ENCODE data around the gene TAS2R16.

TAS2R16 gene

DNA sequence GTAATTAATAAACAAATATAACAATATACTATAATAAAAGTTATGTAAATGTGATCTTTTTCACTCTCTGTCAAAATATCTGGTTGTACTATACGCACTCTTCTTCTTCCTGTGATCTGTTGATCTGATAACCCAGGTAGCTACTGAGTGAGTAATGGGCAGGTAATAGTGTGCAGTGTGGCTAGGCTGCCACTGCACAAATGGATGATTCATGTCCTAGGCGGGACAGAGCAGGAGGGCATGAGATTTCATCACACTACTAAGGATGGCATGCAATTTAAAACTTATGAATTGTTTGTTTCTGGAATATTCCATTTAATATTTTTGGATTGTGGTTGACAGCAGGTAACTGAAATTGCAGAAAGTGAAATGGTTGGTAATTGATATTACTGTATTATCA lies 44.5 kb downstream of the TAS2R16 start:
- H3K27me3 ChIP-seq (ENCODE audit: insufficient read depth, low read length), result no peaks in the 10 kb centered on the region
- H3K4ac ChIP-seq (ENCODE audit: low read depth, low read length), result no peak overlapping the region
- no peak overlapping the region for H2BK120ac ChIP-seq (ENCODE audit: insufficient read depth, low read length, poor library complexity)
- H3K9ac ChIP-seq (ENCODE audit: low read length), result no peak overlapping the region
- no peak overlapping the region for H3K4me2 ChIP-seq (ENCODE audit: low read length)
- H2BK12ac ChIP-seq (ENCODE audit: low read length), result no peak overlapping the region
- no peak overlapping the region for H3K14ac ChIP-seq (ENCODE audit: low read length)
- H3K79me1 ChIP-seq (ENCODE audit: low read length), result no peaks in the 10 kb centered on the region
- no peaks in the 10 kb centered on the region for H3K36me3 ChIP-seq (ENCODE audit: control insufficient read depth in 1 of 2, insufficient read depth in 2 of 2, low read length in 2 of 2)
- no peak overlapping the region for H3K18ac ChIP-seq (ENCODE audit: low read length)
- no peak overlapping the region for H2AFZ ChIP-seq (ENCODE audit: insufficient read depth, low read length, poor library complexity)
- no peak overlapping the region for H4K12ac ChIP-seq (ENCODE audit: low read depth, low read length)
- H4K91ac ChIP-seq (ENCODE audit: low read depth, low read length), result no peak overlapping the region
- H3K27ac ChIP-seq (ENCODE audit: low read depth, low read length), result no peak overlapping the region
- H3K23ac ChIP-seq (ENCODE audit: low read length), result no peak overlapping the region
- no peaks in the 10 kb centered on the region for H3K4me1 ChIP-seq (ENCODE audit: control insufficient read depth in 1 of 2, insufficient read depth in 2 of 2, low read length in 2 of 2)
- no peaks in the 10 kb centered on the region for H3K79me2 ChIP-seq (ENCODE audit: control insufficient read depth, insufficient read depth, low read length, poor library complexity)
- DNase-seq, result peak; percentile 44 to 63
- no peak overlapping the region for H2BK5ac ChIP-seq (ENCODE audit: low read depth, low read length, poor library complexity)
- no peaks in the 10 kb centered on the region for H3K9me3 ChIP-seq (ENCODE audit: insufficient read depth, low read depth, low read length)
- no peak overlapping the region for H4K8ac ChIP-seq (ENCODE audit: low read depth, low read length)
- no peak overlapping the region for H3K4me3 ChIP-seq (ENCODE audit: low read depth, low read length)
- no CpG with 5 or more reads among the region's 2 CpGs for WGBS (ENCODE audit: extremely low coverage, insufficient coverage, insufficient read length)
- H2AK5ac ChIP-seq (ENCODE audit: low read length), result no peak overlapping the region

DNA sequence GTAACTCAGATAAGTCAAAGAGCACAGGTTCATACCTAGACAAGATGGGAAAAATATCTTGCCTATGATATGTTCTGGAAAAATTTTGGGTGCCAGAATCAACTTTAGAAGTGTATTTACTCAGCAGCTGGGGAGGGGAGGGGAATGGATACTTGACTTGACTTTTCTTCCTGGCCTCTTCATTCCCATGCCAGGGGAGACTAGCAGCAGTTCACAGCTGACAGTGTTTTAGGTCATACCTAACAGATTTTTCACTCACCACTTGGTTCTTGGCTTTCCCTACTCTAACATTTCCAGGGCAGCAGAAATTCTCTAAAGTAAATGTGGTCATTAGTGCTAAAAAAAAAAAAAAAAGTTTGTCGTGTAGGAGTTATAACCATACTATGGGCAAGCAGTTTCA lies 46.3 kb downstream of the TAS2R16 start:
- Histone ChIP-seq H3K23ac (ENCODE audit: low read length) (no peak overlapping the region), H3K36me3 (ENCODE audit: control insufficient read depth in 1 of 2, insufficient read depth in 2 of 2, low read length in 2 of 2) (no peaks in the 10 kb centered on the region), H2BK120ac (ENCODE audit: insufficient read depth, low read length, poor library complexity) (no peak overlapping the region), H3K4me3 (ENCODE audit: low read depth, low read length) (no peak overlapping the region), H2BK5ac (ENCODE audit: low read depth, low read length, poor library complexity) (no peak overlapping the region), H3K4me1 (ENCODE audit: control insufficient read depth in 1 of 2, insufficient read depth in 2 of 2, low read length in 2 of 2) (no peaks in the 10 kb centered on the region), H2BK12ac (ENCODE audit: low read length) (no peak overlapping the region), H3K79me1 (ENCODE audit: low read length) (no peaks in the 10 kb centered on the region), H3K18ac (ENCODE audit: low read length) (no peak overlapping the region), H3K27me3 (ENCODE audit: insufficient read depth, low read length) (no peaks in the 10 kb centered on the region), H4K91ac (ENCODE audit: low read depth, low read length) (no peak overlapping the region), H3K27ac (ENCODE audit: low read depth, low read length) (no peak overlapping the region), H4K8ac (ENCODE audit: low read depth, low read length) (no peak overlapping the region), H2AK5ac (ENCODE audit: low read length) (no peak overlapping the region), H3K9me3 (ENCODE audit: insufficient read depth, low read depth, low read length) (no peaks in the 10 kb centered on the region), H2AFZ (ENCODE audit: insufficient read depth, low read length, poor library complexity) (no peak overlapping the region), H4K12ac (ENCODE audit: low read depth, low read length) (no peak overlapping the region), H3K9ac (ENCODE audit: low read length) (no peak overlapping the region), H3K79me2 (ENCODE audit: control insufficient read depth, insufficient read depth, low read length, poor library complexity) (no peaks in the 10 kb centered on the region), H3K4ac (ENCODE audit: low read depth, low read length) (no peak overlapping the region), H3K14ac (ENCODE audit: low read length) (no peak overlapping the region), H3K4me2 (ENCODE audit: low read length) (no peak overlapping the region)
- DNase-seq, result no peak
- no CpG with 5 or more reads among the region's 1 CpG for WGBS (ENCODE audit: extremely low coverage, insufficient coverage, insufficient read length)

Measured in trophoblast cell (in vitro differentiated cells and primary cell).